C4-2B (cell line): ENCODE data around the gene NFX1.

Source experiments
- CTCF ChIP-seq: fragments of 450-650 bp; conservative IDR thresholded peaks from 2 replicates; pipeline ENCODE4 v1.5.1; 2017; ENCODE audit warnings: mild to moderate bottlenecking
- ZFX ChIP-seq: fragments of 450-650 bp; IDR thresholded peaks from 2 replicates; pipeline ENCODE4 v1.6.1; 2017

- TF ChIP-seq CTCF (no peak), ZFX (no peak)
Observed at GRCh38 chr9:33379666-33380389, 89.5 kb downstream of the NFX1 start.
